IPS-20b (cell line): Measurements from ENCODE around the gene ST3GAL2.

Experiments used
- H3K27ac ChIP-seq: one replicate; pipeline ENCODE4 v1.5.1; 2013; ENCODE audit warnings: low read length
- H3K27me3 ChIP-seq: 2 replicates; pipeline ENCODE4 v1.6.1; 2013; ENCODE audit warnings: mild to moderate bottlenecking, low read length, inconsistent platforms; ENCODE audit not compliant: insufficient read depth
- H3K36me3 ChIP-seq: 2 replicates; pipeline ENCODE4 v1.6.1; 2013; ENCODE audit warnings: low read depth, mild to moderate bottlenecking, inconsistent platforms, low read length, moderate library complexity; ENCODE audit not compliant: insufficient read depth
- H3K4me1 ChIP-seq: 2 replicates; pipeline ENCODE4 v1.6.1; 2013; ENCODE audit warnings: mild to moderate bottlenecking, control low read depth, inconsistent platforms, low read length, moderate library complexity; ENCODE audit not compliant: insufficient read depth
- H3K4me3 ChIP-seq: 2 replicates; pipeline ENCODE4 v1.5.1; 2013; ENCODE audit warnings: mild to moderate bottlenecking, low read length, inconsistent platforms
- H3K9ac ChIP-seq: 2 replicates; pipeline ENCODE4 v1.6.1; 2013; ENCODE audit warnings: low read depth, mild to moderate bottlenecking, inconsistent platforms, low read length, moderate library complexity
- H3K9me3 ChIP-seq: 2 replicates; pipeline ENCODE4 v1.6.1; 2013; ENCODE audit warnings: mild to moderate bottlenecking, low read depth, low read length, inconsistent platforms; ENCODE audit not compliant: insufficient read depth

ST3GAL2 gene

DNA sequence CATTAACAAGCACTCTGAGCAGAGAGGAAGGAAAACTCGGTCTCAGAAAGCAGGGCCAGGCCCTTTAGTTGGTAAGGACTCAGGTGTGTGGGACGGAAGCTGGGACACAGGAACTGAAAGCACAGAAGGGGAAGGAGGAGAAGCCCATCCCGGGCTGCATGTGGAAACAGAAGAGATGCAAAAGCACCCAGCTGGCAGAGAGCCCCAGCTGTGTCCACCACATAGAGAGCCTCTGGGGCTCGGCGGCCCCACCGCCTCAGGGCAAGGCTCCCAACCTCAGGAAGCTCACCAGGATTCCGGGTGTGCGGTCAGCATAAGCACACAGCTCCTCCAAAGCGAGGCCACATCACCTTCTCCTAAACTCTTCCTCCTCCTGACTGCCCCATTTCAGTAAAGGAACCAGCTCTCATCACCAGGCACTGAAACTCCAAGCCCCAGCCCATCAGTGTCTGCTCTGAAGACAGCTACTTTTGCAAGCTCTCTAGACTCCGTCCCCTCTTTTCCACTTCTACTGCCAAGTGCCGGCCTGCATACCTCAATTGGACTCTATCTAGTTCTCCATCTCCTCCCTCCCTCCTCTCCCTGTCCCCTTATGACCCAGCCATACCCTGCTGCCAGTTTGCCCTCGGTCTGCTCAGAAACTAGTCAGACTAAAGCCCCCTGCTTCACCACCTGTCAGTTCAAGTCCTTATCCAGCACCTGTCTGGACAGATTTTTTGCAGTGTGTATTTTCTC lies 6.0 kb downstream of the ST3GAL2 start:
- H3K27ac ChIP-seq: no peak overlapping the region
- H3K4me1 ChIP-seq: peaks cover 53% of the 10 kb centered on the region
- H3K9ac ChIP-seq: no peak overlapping the region
- no peaks in the 10 kb centered on the region for H3K9me3 ChIP-seq
- H3K36me3 ChIP-seq: peaks cover 9% of the 10 kb centered on the region; the same call in 1 of the 2 replicates
- H3K4me3 ChIP-seq: no peak overlapping the region
- H3K27me3 ChIP-seq: no peaks in the 10 kb centered on the region

DNA sequence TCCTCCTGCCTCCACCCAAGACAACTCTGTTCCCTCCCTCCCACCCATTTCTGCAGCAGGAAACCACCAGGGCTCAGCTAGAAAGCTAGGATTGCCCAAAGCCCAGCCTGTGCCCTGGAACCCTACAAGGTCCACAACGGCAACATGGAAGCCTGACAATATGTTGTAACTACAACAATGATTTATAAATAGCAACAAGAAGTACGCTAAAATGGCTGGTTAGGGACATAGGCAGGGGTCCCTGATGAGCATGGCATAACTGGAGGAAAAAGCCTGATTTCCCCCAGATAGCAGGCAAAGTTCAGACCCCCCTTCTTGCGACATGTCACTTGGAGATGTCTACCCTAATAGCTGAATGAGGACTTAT lies 6.6 kb downstream of the ST3GAL2 start:
- Histone ChIP-seq H3K27ac (no peak overlapping the region), H3K27me3 (no peaks in the 10 kb centered on the region), H3K9me3 (no peaks in the 10 kb centered on the region), H3K9ac (no peak overlapping the region), H3K4me3 (no peak overlapping the region), H3K4me1 (peaks cover 54% of the 10 kb centered on the region), H3K36me3 (peaks cover 9% of the 10 kb centered on the region; the same call in 1 of the 2 replicates)

DNA sequence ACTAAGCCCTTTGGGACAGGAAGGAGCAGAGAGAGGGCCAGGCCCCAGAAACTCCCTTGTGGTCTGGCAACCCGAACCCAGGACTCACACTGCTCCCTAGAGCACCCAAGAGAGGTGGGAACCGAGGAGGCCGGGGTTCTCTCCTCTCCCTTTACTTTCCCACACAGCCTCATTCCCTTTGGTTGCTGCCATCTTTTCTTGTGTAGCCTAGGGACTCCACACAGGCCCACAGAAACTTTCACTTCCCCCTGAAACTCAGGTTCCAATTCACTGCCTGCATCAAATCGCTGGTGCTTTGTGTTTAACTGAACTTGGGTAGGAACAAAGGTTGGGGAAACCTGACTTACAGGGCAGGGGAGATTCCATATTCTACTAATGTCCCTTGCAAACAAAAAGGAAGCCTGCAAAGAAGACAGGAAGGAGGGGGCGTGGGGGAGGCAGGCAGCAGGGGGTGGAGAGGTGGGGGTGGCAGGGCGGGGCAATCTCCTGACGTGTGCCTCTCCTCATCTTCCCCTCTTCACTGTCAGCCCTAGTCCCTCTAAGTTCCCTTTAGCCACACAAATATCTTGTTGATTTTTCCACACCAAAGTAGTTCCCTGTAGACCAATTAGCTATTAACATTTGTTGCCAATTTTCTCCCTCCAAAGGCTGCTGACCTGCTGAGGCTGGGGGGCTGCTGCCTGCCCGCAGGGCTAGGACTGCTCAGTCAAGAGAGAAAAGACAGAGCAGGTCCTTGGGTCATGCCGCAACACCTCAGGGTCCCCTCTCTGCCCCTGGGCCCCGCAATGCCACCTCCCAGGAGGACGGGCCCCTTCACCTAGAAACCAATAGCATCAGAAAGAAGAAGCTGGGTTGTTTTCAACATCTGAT lies 8.0 kb downstream of the ST3GAL2 start:
- H3K9ac ChIP-seq: peak overlapping the region; percentile 64
- H3K4me1 ChIP-seq: peaks cover 44% of the 10 kb centered on the region
- no peaks in the 10 kb centered on the region for H3K9me3 ChIP-seq
- peak overlapping the region; percentile 73 for H3K27ac ChIP-seq
- H3K27me3 ChIP-seq: no peaks in the 10 kb centered on the region
- peak overlapping the region; percentile 2; the same call in 1 of the 2 replicates for H3K4me3 ChIP-seq
- peaks cover 9% of the 10 kb centered on the region; the same call in 1 of the 2 replicates for H3K36me3 ChIP-seq

DNA sequence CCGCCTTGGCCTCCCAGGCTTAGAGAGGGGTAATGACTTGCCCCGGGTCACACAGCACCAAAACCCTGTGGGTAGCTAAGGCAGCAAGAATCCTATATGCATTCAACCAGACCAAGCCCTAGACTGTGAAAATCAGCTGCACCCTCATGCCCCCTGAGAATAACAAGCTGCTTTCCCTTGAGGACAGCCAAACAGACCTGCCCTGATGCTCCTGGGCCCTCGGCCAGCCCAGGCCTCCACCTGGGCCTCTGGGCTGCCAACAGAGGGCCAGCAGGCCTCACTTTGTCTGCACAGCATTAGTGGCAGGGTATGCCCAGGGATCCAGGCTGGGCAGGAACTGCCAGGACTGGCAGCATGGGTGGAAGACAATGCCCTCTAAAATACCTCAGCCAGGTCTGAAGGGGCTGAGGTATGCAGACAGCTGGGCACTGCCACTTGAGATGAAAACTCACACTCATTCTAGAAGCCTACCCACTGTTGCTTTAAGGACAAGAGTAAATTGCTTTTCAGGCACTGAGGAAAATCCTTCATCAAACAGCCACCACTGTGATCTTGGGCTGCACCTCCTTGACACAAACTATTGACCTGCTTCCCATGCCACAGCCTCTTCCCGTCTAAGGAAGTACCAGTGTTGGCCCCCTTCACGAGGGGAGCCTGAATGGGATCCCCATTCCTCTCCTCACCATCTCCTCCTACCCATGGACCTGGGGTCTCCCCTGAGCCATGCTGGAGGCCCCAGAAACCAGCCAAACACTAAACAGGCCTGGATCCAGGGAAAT lies 8.8 kb downstream of the ST3GAL2 start:
- peak overlapping the region; percentile 2; the same call in 1 of the 2 replicates for H3K4me3 ChIP-seq
- H3K27ac ChIP-seq: peak overlapping the region; percentile 28
- no peaks in the 10 kb centered on the region for H3K27me3 ChIP-seq
- H3K36me3 ChIP-seq: peaks cover 8% of the 10 kb centered on the region; the same call in 1 of the 2 replicates
- peaks cover 44% of the 10 kb centered on the region for H3K4me1 ChIP-seq
- no peaks in the 10 kb centered on the region for H3K9me3 ChIP-seq
- peak overlapping the region; percentile 60 for H3K9ac ChIP-seq

DNA sequence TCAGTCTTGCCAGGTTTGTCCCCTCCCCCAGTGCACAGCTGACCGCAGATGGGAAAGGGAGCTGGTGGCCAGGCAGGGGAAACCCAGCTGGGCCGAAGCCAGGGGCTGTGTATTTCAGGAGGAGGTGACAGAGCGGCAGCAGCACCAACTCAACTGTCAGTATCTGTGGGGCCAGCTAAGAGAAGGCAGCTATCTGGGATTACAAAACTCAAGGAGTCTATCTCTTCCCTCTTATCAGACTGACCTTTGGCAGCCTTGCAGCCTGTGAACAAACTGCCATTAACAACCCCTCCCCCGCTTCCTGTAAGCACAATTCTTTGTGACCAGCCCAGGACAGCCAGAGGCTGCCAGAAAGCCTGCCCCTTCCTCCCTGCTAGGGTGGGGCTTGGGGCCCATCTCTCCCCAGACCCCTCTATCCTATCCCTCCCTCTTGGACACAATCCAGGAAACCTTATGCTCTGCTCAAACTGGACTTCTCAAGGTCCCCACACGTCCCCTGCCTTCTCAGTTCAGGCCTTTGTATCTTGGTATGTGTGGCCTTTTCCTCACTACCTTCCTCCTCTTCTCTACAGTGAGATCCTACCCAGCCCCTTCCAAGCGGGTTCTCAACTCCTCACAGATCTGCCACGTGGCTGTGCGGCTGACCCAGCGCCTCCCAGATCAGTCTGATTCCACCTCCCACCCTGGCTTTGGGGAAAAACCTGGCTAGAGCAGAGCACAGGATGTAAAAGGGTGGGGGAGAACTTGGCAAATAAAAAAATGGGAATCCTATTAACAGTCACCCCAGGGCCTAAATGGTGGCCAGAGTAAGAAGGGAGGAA lies 10.5 kb downstream of the ST3GAL2 start:
- Histone ChIP-seq H3K9ac (peak overlapping the region; percentile 63; the same call in 1 of the 2 replicates), H3K4me3 (peak overlapping the region; percentile 6; the same call in 1 of the 2 replicates), H3K27me3 (no peaks in the 10 kb centered on the region), H3K36me3 (no peaks in the 10 kb centered on the region), H3K4me1 (peaks cover 39% of the 10 kb centered on the region), H3K27ac (peak overlapping the region; percentile 81), H3K9me3 (no peaks in the 10 kb centered on the region)

DNA sequence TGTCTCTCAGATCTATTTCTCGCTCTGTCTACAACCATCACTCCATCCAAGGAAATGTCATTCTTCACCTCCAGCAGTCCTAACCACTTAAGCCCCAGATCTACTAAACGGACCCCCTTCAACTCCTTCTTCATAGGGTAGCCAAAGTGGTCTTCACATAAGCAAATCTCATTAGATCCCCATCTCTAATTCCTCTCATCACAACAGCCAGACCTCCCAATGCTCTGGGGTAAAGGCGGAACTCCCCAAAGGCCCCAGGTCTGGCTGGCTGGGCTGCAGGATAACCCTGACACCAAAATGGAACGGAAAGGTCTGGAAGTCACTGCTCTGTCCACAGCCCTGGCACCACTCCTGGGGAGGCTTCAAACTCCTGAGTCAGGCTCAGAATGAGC lies 11.1 kb downstream of the ST3GAL2 start:
- H3K27me3 ChIP-seq: no peaks in the 10 kb centered on the region
- no peaks in the 10 kb centered on the region for H3K9me3 ChIP-seq
- H3K27ac ChIP-seq: peak overlapping the region; percentile 81
- H3K4me3 ChIP-seq: peak overlapping the region; percentile 6; the same call in 1 of the 2 replicates
- peak overlapping the region; percentile 63; the same call in 1 of the 2 replicates for H3K9ac ChIP-seq
- H3K4me1 ChIP-seq: peaks cover 37% of the 10 kb centered on the region
- H3K36me3 ChIP-seq: no peaks in the 10 kb centered on the region

DNA sequence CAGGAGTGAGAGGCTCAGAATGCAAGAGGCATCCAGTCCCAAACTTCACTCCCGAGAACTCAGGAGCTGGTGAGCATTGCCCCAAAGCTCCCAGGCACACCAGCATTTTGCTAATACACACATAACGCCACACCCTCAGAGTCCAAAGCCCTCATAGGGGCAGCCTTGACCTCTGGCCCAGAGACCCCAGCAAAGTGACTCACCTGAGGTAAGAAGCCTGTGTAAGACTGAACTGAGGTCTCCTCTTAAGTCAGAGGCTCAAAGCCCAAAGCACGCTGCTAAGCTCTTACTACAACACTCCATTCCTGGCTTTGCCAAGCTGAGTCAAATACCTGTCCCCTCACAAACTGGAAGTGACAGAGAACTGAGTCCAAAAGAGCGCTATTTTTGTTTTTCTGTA lies 16.4 kb downstream of the ST3GAL2 start:
- H3K36me3 ChIP-seq: no peaks in the 10 kb centered on the region
- no peaks in the 10 kb centered on the region for H3K27me3 ChIP-seq
- no peak overlapping the region for H3K9ac ChIP-seq
- H3K9me3 ChIP-seq: no peaks in the 10 kb centered on the region
- H3K4me1 ChIP-seq: peaks cover 22% of the 10 kb centered on the region
- H3K4me3 ChIP-seq: no peak overlapping the region
- H3K27ac ChIP-seq: no peak overlapping the region

DNA sequence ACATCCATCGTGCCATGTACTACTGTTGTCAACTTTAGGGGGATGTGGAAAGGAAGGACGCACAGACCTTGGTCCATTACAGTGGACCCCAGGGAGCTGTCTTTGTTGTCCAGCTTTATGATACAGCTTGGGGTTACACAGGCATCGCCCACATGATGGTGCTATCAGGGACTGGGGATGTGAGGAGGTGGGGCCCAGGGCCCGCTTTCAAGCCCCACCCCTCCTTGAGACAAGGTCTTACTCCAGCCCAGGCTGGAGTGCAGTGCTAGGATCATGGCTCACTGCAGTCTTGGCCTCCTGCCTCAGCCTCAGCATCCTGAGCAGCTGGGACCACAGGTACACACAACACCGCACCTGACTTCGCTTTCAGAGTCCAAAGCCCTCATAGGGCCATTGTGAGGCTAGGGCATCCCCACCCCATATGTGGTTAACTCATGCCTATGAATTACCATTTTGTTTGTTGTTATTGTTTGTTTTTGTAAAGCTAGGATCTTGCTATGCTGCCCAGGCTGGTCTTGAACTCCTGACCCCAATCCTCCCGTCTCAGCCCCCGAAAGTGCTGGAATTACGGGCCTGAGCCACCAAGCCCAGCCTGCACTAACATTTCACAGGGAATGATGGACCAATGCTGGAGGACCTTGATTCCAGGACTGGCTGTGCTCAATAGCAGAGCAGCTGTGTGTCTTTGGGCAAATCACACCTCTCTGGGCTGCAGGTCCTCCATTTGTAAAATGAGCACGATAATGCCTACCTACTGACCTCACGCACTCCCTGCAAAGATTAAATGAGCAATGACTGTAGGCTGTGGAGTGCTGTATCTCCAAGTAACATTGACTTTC lies 17.2 kb downstream of the ST3GAL2 start:
- Histone ChIP-seq H3K4me3 (no peak overlapping the region), H3K36me3 (no peaks in the 10 kb centered on the region), H3K4me1 (peaks cover 21% of the 10 kb centered on the region), H3K9ac (no peak overlapping the region; the same call in 1 of the 2 replicates), H3K27ac (no peak overlapping the region), H3K9me3 (no peaks in the 10 kb centered on the region), H3K27me3 (no peaks in the 10 kb centered on the region)

DNA sequence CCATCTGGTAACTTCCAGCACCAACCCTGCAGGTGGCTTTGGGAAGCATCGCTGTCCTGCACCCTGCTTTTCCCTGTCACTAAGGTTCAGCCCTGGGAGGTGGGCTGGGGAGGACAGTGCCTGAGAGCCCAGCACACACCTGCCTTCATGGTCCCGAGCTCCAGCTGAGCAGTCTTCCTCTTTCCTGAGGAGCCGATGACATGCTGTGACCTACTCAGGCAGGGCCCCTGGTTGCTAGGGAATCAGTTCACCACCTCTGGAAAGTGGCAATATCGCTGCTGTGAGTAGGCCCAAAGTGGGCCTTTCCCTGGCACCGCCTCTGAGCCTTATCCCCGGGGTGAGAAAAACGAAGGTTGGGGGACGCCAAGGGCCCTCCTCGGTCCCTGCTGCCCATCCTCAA lies 17.9 kb downstream of the ST3GAL2 start:
- H3K9me3 ChIP-seq: no peaks in the 10 kb centered on the region
- H3K27me3 ChIP-seq: no peaks in the 10 kb centered on the region
- no peaks in the 10 kb centered on the region for H3K36me3 ChIP-seq
- H3K4me3 ChIP-seq: no peak overlapping the region
- no peak overlapping the region for H3K27ac ChIP-seq
- H3K9ac ChIP-seq: no peak overlapping the region; the same call in 1 of the 2 replicates
- peaks cover 23% of the 10 kb centered on the region for H3K4me1 ChIP-seq
